Measurements from ENCODE around the gene C1QTNF6.
A peak's percentile ranks its signal among the peaks of the same experiment; 100 is the strongest.

C1QTNF6 gene

DNA sequence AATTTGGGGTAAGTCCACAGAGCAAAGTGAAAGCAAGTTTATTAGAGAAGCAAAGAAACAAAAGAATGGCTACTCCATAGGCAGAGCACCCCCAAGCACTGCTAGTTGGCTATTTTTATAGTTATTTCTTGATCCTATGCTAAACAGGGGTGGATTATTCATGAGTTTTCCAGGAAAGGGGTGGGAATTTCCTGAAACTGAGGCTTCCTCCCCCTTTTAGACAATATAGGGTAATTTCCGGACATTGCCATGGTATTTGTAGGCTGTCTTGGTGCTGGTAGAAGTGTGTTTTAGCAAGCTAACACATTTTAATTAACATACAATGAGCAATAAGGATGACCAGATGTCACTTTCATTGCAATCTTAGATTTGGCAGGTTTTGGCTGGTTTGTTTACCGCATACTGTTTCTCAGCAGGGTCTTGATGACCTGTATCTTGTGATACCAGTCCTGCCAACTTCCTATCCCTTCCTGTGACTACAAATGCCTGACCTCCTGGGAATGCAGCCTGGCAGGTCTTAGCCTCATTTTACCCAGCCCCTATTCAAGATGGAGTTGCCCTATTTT, 937 bp upstream of the C1QTNF6 start:
- no peak for DNase-seq

DNA sequence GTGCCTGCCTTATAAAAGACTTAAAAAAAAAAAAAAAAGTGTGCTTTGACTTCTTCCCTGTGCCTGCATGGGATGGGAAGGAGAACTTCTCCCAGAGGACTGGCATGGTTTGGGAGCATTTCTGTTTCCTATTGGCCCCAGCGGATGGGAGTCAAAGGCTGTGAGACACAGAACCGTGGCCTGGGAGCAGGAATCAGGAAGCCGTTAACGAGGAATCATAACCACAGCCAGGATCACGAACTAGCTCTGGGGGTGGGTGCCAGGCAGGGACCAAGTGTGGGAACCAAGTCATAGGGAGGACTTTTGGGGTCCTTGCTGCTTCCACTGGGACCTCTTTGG, 526 bp downstream of the C1QTNF6 start:
- no peak for DNase-seq

DNA sequence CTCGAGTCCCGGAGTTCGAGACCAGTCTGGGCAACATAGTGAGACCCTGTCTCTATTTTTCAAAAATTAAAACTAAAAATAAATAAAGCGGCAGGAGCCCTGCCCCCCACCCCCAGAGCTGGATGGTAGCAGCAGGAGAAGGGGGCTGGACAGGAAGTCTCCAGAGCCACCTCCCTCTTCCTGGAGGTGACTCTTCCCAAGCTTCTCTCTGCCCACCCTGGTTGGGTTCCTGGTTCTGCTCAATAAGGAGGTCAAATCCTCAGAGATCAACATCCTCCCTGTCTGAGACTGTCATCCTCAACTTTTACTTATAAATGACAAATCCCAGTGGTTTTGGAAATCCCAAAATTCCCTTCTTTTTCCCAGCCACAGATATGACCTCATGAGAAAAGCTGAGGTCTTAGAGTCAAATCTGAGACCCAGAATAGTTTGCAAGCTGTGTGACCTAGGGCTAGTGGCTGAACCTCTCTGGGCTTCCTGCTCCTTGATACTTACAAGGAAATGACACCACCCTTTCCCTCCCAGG, 987 bp downstream of the C1QTNF6 start:
- DNase-seq = no peak

DNA sequence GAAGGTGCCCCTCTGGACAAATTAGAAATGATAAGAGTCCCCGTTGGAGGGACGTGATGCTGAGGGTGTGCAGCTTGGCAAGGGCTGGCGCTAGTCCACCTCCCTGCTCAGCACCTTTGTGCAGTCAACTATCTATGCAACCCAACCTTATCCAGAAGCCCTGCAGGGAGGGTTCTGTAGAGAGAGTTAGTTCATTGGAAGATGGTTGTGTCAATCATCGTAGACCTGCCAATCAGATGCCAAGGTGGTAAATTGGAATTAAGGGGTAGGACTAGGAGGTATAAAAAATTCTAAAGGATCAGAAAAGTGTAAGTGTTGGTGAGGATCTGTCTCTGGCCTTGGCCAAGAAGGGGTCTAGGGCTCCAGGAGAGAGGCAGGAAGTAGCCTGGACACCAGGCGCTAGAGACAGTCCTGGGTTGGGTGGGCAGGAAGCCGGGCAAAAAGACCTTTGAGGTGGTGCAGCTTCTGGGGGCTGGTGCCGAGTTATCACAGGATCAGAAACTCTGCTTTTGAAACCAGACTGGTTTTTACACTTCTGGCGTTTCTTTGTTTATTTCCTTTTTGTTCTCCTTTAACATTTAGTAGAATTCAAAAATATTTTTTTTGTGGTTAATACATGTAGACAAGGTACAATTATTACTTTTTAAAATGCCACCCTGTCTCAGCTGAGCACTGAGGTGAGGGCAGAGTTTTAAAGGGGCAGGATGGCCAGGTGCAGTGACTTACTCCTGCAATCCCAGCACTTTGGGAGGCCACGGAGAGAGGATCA, 1.6 kb downstream of the C1QTNF6 start:
- peak; percentile 41 for DNase-seq

DNA sequence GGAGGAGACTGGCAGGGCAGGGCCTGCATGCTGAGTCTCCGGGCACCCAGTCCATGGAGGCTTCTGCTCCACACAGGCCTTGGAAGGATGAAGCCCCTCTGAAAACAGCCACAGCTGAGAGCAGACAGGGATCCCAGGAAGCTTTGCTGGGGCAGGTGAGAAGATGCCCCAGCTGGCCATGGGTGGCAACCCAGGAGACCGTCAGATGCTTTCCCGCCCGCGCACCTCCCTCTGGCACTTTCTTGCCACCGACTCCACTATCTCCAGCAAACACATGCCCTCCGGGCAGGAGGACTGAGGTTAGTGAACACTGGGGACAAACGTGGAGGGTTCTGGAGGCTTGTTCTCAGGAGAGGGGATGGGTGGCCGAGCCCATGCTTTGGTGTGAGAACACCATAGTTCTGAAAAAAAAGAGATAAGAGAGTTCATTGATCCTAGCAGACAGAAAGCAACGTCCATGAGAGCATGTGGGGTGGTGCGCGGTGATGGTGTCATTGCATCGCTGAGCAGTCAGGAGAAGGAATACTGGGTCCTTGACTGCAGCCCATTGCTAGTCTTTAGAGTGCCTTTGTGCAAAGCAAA, 2.3 kb downstream of the C1QTNF6 start:
- DNase-seq = no peak

DNA sequence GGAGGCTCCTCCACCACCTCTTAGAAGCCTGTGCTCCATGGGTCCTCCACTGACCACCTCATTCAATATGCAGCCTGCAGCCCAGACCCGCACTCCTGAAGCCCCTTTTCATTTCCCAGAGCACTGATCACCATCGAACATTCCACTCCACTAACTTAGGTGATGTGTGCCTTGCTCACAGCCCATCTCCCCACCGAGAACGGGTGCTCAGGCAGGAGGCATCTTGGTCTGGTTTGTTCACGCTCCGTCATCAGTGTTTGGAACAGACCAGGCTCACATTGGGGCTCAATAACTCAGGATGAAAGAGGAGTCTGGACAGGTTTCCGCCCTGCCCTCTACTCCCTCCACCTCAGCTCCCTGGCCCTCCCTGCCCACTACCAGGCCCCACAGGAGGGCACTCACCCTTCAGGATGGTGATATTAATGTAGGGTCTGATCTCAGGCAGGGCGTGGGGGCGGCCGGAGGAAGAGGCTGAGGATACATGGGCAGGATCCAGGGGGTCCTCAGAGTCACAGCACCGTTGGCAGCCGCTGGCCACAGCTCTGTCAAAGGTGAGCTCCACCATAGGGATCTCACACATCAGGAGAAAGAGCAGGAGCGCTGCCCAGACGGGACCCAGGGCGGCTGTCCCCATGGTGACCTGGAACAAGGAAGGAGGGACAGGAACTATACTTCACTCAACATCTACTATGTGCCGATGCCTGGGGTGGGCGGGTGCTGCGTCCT, 3.1 kb downstream of the C1QTNF6 start:
- DNase-seq = no peak

DNA sequence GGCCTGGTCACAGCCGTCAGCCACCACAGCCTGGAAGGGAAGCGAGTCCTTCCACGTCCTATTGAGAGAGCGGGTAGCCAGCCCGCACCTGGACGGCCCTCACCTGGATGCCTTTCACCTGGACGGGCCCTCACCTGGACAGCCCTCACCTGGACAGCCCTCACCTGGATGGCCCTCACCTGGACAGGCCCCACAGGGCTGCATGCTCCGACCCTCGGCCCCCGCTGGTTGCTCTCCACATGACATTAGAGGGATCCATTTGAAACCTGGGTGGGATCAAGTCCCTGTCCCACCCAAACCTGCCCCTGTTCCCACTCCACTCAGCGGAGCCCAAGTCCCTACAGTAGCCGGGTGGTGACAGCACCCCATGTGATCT, 3.7 kb downstream of the C1QTNF6 start:
- no peak for DNase-seq

DNA sequence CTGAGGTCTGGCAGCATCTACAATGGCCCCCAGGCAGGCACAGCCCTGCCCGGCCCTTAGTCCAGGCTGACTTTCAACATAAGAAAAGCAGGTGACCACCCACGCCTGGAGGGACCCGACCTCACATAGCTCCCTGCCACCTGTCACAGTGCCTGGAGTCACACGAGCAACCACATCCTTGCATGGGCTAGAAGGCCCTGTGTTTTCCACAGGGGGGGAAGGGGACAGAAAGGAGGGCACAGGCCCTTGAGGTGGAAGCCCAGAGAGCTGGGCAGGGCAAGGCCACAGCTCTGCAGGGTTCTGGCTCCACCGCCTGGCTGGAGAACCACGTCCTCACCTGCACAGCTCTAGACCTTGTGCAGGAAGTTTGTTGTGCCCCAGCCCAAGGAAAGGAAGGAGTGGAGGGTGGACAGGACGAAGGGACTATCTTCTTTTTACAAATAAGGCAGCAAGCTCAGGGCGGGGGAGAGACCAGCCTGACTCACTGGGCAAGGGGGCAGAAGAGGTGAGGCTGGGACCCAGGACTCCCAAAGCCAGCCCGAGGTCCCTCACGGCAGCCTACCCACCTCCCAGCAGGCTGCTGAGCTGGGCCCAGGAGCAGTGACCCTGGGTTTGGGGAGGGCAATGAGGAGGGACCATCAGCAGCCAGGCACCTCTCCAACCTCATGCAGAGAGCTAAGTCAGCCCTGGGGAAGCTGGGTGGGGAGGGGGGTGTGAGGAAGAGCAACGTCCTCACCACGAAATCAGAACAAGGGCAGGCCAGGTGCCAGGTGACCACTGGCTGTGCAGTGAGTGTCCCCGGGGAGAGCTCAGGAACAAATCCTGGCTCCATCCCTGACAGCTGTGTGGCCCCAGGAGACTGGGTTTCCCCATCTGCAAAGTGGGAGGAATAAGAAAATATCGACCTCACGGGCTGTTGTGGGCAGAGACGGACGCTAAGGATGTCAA, 4.3 kb downstream of the C1QTNF6 start:
- DNase-seq = no peak

DNA sequence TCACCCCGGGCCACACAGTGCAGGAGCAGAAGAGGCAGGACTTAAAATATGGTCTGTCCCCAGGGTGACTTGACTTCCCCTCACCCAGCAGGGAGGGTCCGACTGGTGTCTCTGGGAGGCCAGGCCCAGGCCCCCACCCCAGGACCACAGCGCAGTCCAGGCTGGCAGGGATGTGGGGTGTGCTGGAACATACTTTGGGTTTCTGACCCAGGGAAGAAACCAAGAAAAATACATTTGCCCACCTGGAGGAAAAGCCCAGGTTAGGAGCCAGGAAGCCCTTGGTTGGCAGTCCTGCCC, 5.2 kb downstream of the C1QTNF6 start:
- no peak for DNase-seq

DNA sequence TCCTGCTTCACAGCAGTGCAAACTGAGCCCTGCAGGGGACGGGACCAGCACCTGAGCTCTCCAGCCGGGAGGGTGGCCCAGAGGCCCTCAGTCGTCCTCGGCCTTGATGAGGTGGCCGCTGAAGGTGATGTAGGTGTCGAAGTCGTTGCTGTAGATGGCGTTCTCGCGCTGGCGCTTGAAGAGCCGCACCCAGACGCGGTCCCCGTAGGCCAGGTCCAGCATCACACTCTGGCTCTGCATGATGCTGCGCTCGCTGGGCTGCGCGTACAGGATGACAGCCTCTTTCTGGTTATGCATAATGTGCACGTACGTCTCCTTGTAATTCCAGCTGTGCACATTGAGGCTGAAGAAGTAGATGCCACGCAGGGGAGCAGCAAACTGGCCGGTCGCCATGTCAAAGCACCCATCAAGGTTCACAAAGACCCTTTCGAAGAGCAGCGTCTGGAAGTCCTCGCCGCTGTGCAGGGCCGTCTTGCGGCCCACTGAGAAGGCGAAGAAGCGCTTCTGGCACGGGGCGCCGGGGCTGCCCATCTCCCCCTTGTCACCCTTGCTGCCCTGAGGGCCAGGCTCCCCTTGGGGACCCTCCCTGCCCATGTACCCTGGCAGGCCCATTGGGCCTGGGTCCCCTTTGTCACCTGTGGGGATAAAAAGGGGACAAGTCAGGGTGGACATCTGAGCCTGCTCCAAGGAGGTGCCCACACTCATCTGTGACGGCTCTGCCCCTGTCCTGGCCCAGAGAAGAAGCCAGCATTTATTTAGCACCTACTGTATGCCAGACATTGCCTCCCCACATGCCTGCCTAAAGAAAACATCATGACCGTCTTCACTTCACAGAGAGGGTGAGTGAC, 5.7 kb downstream of the C1QTNF6 start:
- DNase-seq = no peak

DNA sequence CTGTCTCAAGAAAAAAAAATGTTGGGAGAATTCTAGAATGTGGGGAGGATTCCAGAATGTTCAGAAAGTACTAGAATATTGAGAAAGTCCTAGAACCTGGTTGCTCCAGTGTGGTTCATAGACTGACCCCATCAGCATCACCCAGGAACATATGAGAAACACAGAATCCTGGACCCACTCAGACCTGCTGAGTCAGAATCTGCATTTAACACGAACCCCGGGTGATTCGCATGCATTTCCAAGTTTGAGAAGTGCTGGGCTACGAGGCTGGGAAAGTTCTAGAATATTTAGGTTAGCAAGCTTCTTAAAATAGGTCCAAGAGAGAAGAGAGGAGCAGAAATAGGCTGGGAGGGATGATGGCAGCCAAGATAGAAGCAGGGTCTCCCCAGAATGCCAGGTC, 6.4 kb downstream of the C1QTNF6 start:
- no peak for DNase-seq

DNA sequence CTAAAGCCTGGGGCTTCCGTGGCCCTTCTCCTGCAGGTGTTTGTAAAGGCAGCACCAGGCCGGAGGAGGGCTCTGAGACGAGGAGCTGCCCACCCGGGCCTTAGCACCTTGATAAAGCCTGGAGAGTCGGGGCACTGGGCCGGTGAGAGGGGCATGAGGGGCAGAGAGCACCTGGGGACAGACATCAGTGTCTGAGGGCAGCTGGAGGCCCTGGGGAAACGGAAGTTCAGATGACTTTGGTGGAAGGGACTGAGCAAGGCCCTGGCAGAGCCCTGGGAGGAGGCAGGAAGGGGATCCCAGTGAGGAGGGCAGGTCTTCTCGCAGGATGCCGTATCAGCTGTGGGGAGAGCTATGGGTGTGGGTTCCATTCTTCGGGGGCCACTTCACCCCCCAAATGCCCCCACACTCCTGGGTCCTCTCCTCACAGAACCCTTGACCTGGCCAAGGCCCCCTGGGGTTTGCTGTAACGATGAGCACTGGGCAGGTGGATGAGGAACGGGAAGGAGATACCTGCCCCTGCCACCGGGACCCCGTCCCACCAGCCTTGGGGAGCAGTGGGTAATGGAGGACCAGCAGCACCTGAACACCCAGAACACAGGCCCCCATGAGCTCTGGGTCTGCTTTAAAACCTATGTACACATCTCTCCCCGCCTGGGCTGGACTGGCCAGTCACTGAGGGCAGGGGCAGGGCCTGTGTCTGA, 7.4 kb downstream of the C1QTNF6 start:
- no peak for DNase-seq

DNA sequence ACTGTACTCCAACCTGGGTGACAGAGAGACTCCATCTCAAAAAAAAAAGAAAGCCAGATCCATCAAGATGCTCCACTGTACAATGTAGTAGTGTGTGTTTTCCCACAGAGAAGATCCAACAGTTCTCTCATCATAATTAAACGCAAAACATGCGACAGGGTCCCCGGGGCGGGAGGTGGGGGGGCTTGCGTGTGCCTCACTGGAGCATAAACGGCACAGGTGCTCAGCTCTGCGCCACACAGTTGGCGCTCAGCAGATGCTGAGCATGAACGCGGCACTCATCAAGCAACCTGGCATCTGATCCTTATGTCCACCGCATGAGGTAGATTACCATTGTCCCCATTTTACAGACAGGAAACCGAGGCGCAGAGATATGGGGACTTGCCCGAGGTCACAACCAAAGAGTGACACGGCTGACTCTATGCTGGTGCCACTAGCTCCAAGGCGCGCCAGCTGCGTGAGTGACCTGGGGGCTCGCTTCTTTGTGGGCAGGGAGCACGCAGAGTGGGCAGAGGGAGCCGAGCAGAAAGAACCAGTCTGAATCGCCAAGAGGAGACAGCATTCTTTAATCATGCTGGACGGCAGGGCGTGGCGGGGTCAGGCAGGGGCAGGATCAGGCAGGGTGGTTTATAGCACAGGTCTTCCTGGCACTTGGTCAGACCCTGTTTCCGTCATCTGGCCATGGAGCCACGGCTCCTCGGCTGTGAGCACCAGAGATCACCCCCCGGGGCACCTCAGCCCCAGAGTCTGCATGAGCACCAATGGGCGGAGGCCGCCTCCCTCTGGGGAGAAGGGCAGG, 8.2 kb downstream of the C1QTNF6 start:
- DNase-seq = no peak

DNA sequence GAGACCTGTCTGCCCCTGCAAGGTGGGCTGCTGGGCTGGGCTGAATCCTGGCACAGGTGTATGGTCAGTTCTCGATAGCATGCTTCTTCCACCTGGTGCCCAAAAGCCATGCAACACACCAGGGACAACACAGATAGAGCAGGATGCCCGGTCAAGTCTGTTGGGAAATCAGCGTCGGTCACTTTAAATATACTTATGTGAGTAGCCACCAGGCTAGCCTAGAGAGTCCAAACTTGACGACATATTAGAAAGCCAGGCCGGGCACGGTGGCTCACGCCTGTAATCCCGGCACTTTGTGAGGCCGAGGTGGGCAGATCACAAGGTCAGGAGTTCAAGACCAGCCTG, 8.9 kb downstream of the C1QTNF6 start:
- no peak for DNase-seq

DNA sequence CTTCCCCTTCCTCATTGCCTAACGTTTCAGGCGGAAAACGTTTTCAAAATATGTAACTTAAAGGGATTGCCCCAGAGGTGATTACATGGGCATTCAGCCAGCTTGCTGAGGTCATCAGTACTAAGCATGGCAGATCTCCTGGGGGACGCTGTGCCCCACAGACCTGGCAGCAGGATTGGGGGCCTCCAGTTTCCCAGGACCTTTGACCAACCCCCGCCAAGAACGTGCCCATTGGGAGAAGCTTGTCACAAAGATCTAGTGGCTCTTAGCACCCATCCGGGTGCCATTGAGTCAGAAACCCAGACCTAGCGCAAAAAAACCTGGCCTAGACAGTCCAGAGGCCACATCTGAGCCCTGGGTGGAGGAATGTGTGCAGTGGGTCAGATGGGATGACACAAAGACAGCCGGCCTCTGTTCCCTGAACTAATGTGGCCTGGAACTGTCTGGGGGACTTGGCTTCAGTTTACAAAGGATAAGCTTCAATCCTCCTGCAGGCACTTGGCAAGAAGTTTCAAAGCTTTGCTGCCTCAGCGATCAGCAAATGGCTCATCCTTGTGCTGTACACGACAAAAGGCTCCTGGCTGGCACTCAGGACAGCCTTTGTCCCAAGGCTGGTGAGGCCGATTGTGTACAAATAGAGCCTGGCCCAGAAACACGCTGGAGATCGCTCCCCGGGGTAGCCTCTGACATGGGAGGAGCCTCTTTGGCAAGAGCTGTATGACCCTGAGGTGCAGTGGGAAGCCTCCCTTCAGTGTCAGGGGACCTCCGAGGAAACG, 9.5 kb downstream of the C1QTNF6 start:
- no peak for DNase-seq

DNA sequence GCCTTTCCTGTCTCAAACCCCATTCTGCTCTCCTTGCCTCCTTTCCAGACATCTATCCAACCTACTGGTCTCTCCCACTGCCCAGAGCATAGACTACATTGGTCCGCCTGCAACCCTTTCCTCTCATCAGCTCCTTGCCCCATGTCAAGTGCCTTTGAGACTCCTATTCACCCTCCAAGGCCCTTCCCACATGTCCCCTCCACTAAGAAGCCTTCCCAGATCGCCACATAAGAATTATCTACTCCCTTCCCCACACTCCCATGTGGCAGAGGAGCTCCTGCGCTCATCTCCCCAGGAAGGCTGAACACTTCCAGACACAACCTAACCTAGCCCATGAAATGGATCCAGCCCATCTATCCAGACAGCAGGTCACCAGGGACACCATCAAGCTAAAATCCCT, 10.3 kb downstream of the C1QTNF6 start:
- no peak for DNase-seq

DNA sequence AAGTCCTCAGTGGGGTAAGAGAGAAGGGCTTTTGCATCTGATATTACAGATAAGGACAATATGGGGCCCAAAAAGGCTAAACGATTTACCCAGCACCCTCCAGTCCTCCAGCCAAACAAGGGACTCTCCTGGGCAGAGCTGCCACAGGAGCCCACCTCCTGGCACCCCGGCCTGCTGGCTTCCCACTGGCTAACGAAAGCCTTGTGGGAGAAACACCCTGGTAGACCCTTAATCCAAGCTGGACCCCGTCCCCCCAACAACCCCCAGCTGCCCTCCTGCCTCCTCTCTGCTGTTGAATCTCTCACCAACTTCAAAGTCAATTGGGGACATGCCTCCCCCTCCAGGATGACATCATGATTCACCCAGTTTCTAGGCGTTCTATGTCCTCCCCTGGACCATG, 10.8 kb downstream of the C1QTNF6 start:
- no peak for DNase-seq

DNA sequence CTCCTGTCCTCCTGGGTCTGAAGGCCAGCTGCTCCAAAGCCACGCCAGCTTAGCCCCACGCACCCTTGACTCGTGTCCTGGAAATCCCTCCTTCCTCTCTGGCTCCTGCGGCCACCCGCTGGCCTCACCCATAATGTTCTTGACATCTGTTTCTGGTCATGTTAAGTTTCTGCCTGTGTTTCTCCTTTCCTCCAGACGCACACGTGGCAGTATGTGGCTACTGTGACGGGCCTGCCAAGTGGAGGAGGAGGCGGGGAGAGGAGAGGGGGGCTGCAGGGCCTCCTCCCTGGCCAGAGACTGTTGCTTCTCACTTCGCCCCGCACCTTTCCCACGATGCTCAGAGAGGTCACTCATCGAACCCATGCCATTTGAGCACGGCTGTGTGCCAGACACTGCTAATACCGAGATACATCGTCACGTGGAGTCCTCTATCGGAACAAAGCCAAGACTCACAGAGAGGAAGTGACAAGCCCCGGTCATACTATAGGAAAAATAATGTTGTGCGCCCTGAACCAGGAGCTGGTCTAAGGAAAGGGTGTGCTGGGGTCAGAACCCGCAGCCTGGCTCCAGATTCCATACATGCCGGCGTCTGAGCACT, 11.5 kb downstream of the C1QTNF6 start:
- peak; percentile 72 for DNase-seq

Measured in GDM1 (cell line).